Brain microvascular endothelial cell (primary cell): ENCODE results near the gene CA7.

Source experiments
- DNase-seq: peaks from one replicate; pipeline ENCODE4 v3.0.0-alpha.2; 2020
- H3K27ac ChIP-seq: fragments of 250-450 bp; sonication (Bioruptor Pico); 2 replicates; pipeline ENCODE4 v1.5.1; 2020; ENCODE audit warnings: mild to moderate bottlenecking, moderate library complexity
- H3K27me3 ChIP-seq: fragments of 250-450 bp; sonication (Bioruptor Pico); replicated peaks from 2 replicates; pipeline ENCODE4 v1.5.1; 2020; ENCODE audit warnings: mild to moderate bottlenecking
- H3K36me3 ChIP-seq: fragments of 250-450 bp; sonication (Bioruptor Pico); replicated peaks from 2 replicates; pipeline ENCODE4 v1.5.1; 2020; ENCODE audit warnings: mild to moderate bottlenecking
- H3K4me3 ChIP-seq: 2 replicates; pipeline ENCODE4 v1.5.1; 2011; ENCODE audit warnings: low read depth, mild to moderate bottlenecking, control low read depth, low read length, moderate library complexity
- in situ Hi-C: cut with HindIII; loops from 2 replicates; pipeline ENCODE4 v1.10.0; 2017; ENCODE audit warnings: low sequenced_read_pairs, low pct_ligation_motif_present
- TF ChIP-seq, protein P1 (sequence below): IDR thresholded peaks from 2 replicates; pipeline ENCODE4 v1.5.1; 2011; ENCODE audit warnings: low read depth, mild to moderate bottlenecking, moderate library complexity, low read length, control low read depth, inconsistent platforms; ENCODE audit errors: missing control alignments

The CA7 gene

DNA sequence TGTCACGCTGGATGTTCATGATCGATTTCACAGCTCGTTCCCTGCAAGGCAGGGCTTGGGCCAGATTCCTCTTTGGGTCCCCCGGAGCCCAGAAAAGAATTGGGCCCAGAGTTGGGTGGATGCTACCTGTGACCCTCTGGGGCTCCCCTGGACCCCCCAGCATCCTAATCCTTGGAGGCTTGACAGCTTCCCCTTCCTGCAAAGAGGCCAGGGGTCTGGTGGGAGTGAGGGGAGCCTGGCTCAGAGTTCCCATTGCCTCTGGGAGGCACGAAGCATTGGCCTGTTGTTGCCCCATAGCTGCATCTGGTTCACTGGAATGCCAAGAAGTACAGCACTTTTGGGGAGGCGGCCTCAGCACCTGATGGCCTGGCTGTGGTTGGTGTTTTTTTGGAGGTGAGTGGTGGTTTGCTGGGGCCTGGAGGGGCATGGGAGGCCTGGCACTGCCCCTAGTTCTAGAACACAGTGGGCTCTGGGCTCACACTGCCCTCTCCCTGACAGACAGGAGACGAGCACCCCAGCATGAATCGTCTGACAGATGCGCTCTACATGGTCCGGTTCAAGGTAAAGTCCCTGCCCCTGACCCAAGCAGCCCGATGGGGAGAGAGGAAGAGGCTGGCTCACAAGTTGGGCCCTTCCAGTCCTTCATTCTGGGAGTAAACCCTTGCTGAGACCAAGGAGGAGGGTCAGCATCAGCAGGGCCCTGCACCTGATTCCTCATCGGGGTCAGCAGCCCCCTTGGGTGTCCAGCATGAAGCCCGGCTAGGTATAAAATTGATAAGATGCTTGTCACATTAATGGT is 7.2 kb downstream of the CA7 start:
- Histone ChIP-seq H3K4me3 (no peak overlapping the region), H3K27me3 (peaks cover 12% of the 10 kb centered on the region), H3K27ac (no peak overlapping the region), H3K36me3 (no peaks in the 10 kb centered on the region)
- DNase-seq, result no peak
- TF ChIP-seq, protein P1, sequence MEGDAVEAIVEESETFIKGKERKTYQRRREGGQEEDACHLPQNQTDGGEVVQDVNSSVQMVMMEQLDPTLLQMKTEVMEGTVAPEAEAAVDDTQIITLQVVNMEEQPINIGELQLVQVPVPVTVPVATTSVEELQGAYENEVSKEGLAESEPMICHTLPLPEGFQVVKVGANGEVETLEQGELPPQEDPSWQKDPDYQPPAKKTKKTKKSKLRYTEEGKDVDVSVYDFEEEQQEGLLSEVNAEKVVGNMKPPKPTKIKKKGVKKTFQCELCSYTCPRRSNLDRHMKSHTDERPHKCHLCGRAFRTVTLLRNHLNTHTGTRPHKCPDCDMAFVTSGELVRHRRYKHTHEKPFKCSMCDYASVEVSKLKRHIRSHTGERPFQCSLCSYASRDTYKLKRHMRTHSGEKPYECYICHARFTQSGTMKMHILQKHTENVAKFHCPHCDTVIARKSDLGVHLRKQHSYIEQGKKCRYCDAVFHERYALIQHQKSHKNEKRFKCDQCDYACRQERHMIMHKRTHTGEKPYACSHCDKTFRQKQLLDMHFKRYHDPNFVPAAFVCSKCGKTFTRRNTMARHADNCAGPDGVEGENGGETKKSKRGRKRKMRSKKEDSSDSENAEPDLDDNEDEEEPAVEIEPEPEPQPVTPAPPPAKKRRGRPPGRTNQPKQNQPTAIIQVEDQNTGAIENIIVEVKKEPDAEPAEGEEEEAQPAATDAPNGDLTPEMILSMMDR, result no peak
- in situ Hi-C loops, result no loop called here

DNA sequence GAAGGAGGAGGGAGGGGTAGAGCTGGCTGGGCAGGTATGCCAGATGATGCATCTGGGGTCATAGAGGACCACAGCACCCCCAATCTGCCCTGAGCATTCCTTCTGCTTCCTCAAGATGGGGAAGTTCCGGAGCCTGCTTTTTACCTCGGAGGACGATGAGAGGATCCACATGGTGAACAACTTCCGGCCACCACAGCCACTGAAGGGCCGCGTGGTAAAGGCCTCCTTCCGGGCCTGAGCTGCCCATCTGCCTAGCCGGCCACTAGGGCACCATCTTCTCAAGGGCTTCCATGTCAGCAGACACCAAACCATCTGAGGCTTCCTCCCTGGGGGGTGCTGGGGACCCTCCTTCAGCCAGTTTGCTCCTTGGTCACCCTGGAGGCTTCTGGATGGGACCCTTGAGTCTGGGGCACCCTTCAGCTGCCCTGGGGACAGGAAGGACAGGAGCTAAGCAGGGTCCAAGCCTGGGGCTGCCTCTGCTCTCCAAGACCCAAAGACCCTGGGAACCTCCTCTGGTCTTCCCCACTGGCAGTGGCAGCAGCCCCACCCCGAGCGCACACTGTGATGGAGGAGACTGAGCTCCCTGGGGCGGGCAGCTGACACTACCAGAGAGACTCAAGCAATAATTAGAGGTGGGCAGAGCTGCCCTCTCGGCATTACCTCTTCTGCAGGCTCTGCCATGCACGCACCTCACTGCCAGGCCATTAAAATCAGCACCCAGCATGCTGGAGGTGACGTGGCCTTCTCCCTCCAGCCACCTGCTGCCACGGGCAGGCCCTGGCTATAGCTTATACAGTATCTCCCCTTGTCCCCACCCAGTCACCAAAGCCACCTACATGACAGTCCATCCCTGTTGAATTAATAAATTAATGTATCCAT is 9.3 kb downstream of the CA7 start:
- Histone ChIP-seq H3K36me3 (no peaks in the 10 kb centered on the region), H3K27ac (no peak overlapping the region), H3K27me3 (peaks cover 1% of the 10 kb centered on the region), H3K4me3 (no peak overlapping the region)
- TF ChIP-seq, protein P1, result no peak
- in situ Hi-C loops, result no loop called here
- no peak for DNase-seq

DNA sequence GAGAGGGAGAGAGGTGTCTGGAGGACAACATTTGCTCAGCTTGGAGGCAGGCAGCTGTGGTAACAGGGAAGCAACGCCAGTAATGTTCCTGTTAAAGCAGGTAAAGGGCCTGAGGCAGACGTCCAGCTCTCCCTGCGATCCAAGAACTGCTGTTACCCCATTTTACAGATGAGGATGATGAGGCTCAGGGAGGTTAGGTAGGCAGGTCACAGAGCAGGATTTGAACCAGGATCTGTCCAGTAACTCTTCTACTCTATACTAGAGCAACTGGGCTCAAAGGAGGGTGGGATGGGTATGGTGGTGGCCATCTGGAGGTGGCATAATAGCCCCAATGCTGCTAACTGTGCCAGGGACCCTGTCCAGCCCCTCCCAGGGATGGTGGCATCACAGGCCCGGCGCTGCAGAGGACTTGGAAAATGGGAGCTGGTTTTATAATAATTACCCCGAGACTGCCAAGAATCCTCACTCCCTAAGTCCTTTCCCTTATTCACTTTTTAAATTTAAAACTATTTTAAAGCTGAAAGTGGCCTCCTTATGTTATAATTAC is 12.0 kb downstream of the CA7 start:
- no peak overlapping the region for H3K27ac ChIP-seq
- no peak overlapping the region for H3K4me3 ChIP-seq
- in situ Hi-C loops, result no loop called here
- no peaks in the 10 kb centered on the region for H3K36me3 ChIP-seq
- TF ChIP-seq, protein P1, result no peak
- DNase-seq, result no peak
- H3K27me3 ChIP-seq, result no peaks in the 10 kb centered on the region

DNA sequence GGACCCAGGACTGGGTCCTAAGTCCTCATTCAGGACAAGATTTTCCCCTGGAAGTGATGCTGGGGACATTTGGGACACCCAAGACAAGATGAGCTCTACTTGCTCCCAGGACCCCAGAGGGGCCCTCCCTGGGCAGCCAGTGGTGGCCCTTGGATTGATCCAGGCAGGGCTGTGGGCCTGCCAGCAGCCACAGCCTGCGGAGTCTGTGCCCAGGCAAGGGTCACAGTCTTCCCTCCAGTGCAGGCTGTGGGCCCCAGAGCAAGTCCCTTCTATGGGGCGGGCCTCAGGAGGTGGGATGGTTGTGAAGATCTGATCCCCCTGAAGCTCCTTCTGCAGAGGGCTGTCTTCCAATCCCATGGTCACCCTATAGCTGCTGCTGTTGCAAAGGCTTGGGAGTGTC is 12.6 kb downstream of the CA7 start:
- DNase-seq, result no peak
- in situ Hi-C loops, result no loop called here
- Histone ChIP-seq H3K4me3 (no peak overlapping the region), H3K27ac (no peak overlapping the region), H3K27me3 (no peaks in the 10 kb centered on the region), H3K36me3 (no peaks in the 10 kb centered on the region)
- TF ChIP-seq, protein P1, result no peak

DNA sequence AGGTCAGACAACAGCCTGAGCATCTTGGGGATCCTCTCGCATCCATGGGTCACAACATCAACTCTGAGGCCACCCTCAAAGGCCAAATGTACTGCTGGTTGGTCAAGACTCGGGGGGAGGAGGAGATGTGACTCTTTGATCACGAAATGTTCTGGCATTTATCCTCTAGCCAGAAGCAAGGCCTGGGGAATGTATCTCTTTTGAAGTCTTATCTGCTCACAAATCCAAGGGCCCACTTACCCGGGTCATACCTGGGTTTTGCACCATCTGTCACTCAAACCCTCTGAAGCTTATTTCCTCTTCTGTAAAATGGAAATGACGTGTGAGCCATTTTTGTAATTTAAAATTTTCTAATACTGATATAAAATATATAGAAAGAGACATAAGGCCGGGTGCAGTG is 13.2 kb downstream of the CA7 start:
- in situ Hi-C loops, result no loop called here
- Histone ChIP-seq H3K4me3 (no peak overlapping the region), H3K27me3 (no peaks in the 10 kb centered on the region), H3K36me3 (no peaks in the 10 kb centered on the region), H3K27ac (no peak overlapping the region)
- TF ChIP-seq, protein P1, result no peak
- no peak for DNase-seq
